WTC11 (cell line): ENCODE measurements around the gene WDR27. TPM values are rescaled to one million over a fixed set of nuclear protein-coding genes. Genes with fewer than 3 reads are reported as not detected.

Source experiments
- ATAC-seq: fragments of 200-7000 bp; cut with Tn5 transposase; 2 replicates; pipeline ENCODE4 v1.10.0; 2021; ENCODE audit warnings: mild to moderate bottlenecking, moderate library complexity
- CTCF ChIA-PET: fragments of 300-600 bp; sonication (Branson Sonifier 250); formaldehyde crosslinking; loops from one replicate; lab custom pipeline; 2021; ENCODE audit warnings: antibody characterized with exemption; lab: Charles Lee
- POLR2A ChIA-PET: fragments of 350-600 bp; sonication (Branson Sonifier 250); formaldehyde crosslinking; loops from one replicate; lab custom pipeline; 2021; ENCODE audit warnings: antibody characterized with exemption; lab: Charles Lee
- DNase-seq: peaks from one replicate; pipeline ENCODE4 v3.0.0; 2021; ENCODE audit warnings: low spot score
- H3K27ac Mint-ChIP-seq: 2 replicates; pipeline ENCODE4 v1.8.0; 2021; ENCODE audit warnings: mixed read lengths
- H3K27me3 Mint-ChIP-seq: 2 replicates; pipeline ENCODE4 v1.8.0; 2021; ENCODE audit warnings: low read depth, mild to moderate bottlenecking, moderate library complexity, mixed read lengths
- H3K36me3 Mint-ChIP-seq: 2 replicates; pipeline ENCODE4 v1.8.0; 2021; ENCODE audit warnings: mixed read lengths
- H3K4me1 Mint-ChIP-seq: 2 replicates; pipeline ENCODE4 v1.8.0; 2022; ENCODE audit warnings: mixed read lengths
- H3K4me3 Mint-ChIP-seq: 2 replicates; pipeline ENCODE4 v1.8.0; 2021; ENCODE audit warnings: mild to moderate bottlenecking, moderate library complexity, mixed read lengths
- H3K9me3 Mint-ChIP-seq: 2 replicates; pipeline ENCODE4 v1.8.0; 2021; ENCODE audit warnings: mixed read lengths
- AFF4 ChIP-seq: sonication (generic); formaldehyde crosslinking; IDR thresholded peaks from 2 replicates; pipeline ENCODE4 v1.8.1; 2023; ENCODE audit warnings: mild to moderate bottlenecking, missing genetic modification reagents, borderline replicate concordance
- AR ChIP-seq: fragments of 250-450 bp; sonication (Bioruptor Pico); IDR thresholded peaks from 2 replicates; pipeline ENCODE4 v1.9.0; 2021; ENCODE audit warnings: mild to moderate bottlenecking
- ATF3 ChIP-seq: sonication (generic); formaldehyde crosslinking; conservative IDR thresholded peaks from 2 replicates; pipeline ENCODE4 v1.8.1; 2022; ENCODE audit warnings: mild to moderate bottlenecking, missing genetic modification reagents
- CTCF ChIP-seq: fragments of 200-600 bp; IDR thresholded peaks from 2 replicates; pipeline ENCODE4 v1.8.0; 2022; ENCODE audit warnings: antibody characterized with exemption
- E2F4 ChIP-seq: sonication (generic); formaldehyde crosslinking; IDR thresholded peaks from 2 replicates; pipeline ENCODE4 v1.8.1; 2022; ENCODE audit warnings: low read depth, mild to moderate bottlenecking, moderate library complexity, missing genetic modification reagents, borderline replicate concordance
- ELF4 ChIP-seq: sonication (generic); formaldehyde crosslinking; IDR thresholded peaks from 2 replicates; pipeline ENCODE4 v1.8.1; 2022; ENCODE audit warnings: low read depth, mild to moderate bottlenecking, moderate library complexity, missing genetic modification reagents
- ETV6 ChIP-seq: sonication (generic); formaldehyde crosslinking; IDR thresholded peaks from 2 replicates; pipeline ENCODE4 v1.8.1; 2022; ENCODE audit warnings: mild to moderate bottlenecking, missing genetic modification reagents
- GABPB1 ChIP-seq: sonication (generic); formaldehyde crosslinking; IDR thresholded peaks from 2 replicates; pipeline ENCODE4 v1.8.1; 2023; ENCODE audit warnings: mild to moderate bottlenecking, missing genetic modification reagents
- GRHL2 ChIP-seq: fragments of 250-450 bp; sonication (Bioruptor Pico); IDR thresholded peaks from 2 replicates; pipeline ENCODE4 v1.8.0; 2022; ENCODE audit warnings: mild to moderate bottlenecking, moderate library complexity; ENCODE audit not compliant: insufficient replicate concordance, severe bottlenecking
- HMGA2 ChIP-seq: fragments of 250-450 bp; sonication (Bioruptor Pico); IDR thresholded peaks from 2 replicates; pipeline ENCODE4 v1.4.0; 2021; ENCODE audit warnings: mild to moderate bottlenecking, moderate library complexity
- HMGXB4 ChIP-seq: sonication (generic); formaldehyde crosslinking; IDR thresholded peaks from 2 replicates; pipeline ENCODE4 v1.8.1; 2023; ENCODE audit warnings: mild to moderate bottlenecking, moderate library complexity, missing genetic modification reagents
- IRF2 ChIP-seq: sonication (generic); formaldehyde crosslinking; IDR thresholded peaks from 2 replicates; pipeline ENCODE4 v1.8.0; 2022; ENCODE audit warnings: low read depth, missing genetic modification reagents, borderline replicate concordance
- NFE2L1 ChIP-seq: sonication (generic); formaldehyde crosslinking; IDR thresholded peaks from 2 replicates; pipeline ENCODE4 v1.8.1; 2023; ENCODE audit warnings: missing genetic modification reagents
- PRRX2 ChIP-seq: fragments of 250-450 bp; sonication (Bioruptor Pico); IDR thresholded peaks from 2 replicates; pipeline ENCODE4 v1.8.0; 2021; ENCODE audit warnings: mild to moderate bottlenecking
- SMAD3 ChIP-seq: sonication (generic); formaldehyde crosslinking; IDR thresholded peaks from 2 replicates; pipeline ENCODE4 v1.8.0; 2022; ENCODE audit warnings: missing genetic modification reagents, mild to moderate bottlenecking, borderline replicate concordance
- USF1 ChIP-seq: sonication (generic); formaldehyde crosslinking; IDR thresholded peaks from 2 replicates; pipeline ENCODE4 v1.8.0; 2022; ENCODE audit warnings: mild to moderate bottlenecking, missing genetic modification reagents
- ZNF121 ChIP-seq: sonication (generic); formaldehyde crosslinking; IDR thresholded peaks from 2 replicates; pipeline ENCODE4 v1.8.0; 2023; ENCODE audit warnings: missing genetic modification reagents
- ZNF416 ChIP-seq: fragments of 250-450 bp; sonication (Bioruptor Pico); IDR thresholded peaks from 2 replicates; pipeline ENCODE4 v1.9.0; 2021; ENCODE audit warnings: mild to moderate bottlenecking, inconsistent platforms
- ZSCAN18 ChIP-seq: fragments of 250-450 bp; sonication (Bioruptor Pico); IDR thresholded peaks from 2 replicates; pipeline ENCODE4 v2.1.2; 2022; ENCODE audit warnings: mild to moderate bottlenecking, moderate library complexity
- total RNA-seq: library from RNA; stranded (reverse); gene quantifications from 3 replicates; pipeline ENCODE4 v1.2.3, GENCODE V29; 2021

Gene WDR27
- total RNA-seq, 1 experiment from 2014 or later = 126 TPM

- H3K9me3 Mint-ChIP-seq = no peaks in the 10 kb centered on the region
- no peak overlapping the region for H3K4me3 Mint-ChIP-seq
- POLR2A ChIA-PET = no interaction called here
- no peak overlapping the region for H3K27ac Mint-ChIP-seq
- ATAC-seq = no peak
- TF ChIP-seq IRF2 (CRISPR knock-in tag) (no peak), GABPB1 (no peak), USF1 (CRISPR knock-in tag) (no peak), GRHL2 (CRISPR knock-in tag) (no peak), E2F4 (CRISPR knock-in tag) (no peak), NFE2L1 (CRISPR knock-in tag) (no peak), CTCF (no peak), PRRX2 (no peak), HMGA2 (CRISPR knock-in tag) (no peak), AFF4 (CRISPR knock-in tag) (no peak), ELF4 (no peak), ETV6 (CRISPR knock-in tag) (no peak), ZNF121 (CRISPR knock-in tag) (no peak), AR (CRISPR knock-in tag) (no peak), ATF3 (CRISPR knock-in tag) (no peak), ZSCAN18 (CRISPR knock-in tag) (no peak), HMGXB4 (CRISPR knock-in tag) (no peak), ZNF416 (CRISPR knock-in tag) (no peak), SMAD3 (CRISPR knock-in tag) (no peak)
- H3K36me3 Mint-ChIP-seq = peaks cover 14% of the 10 kb centered on the region
- H3K4me1 Mint-ChIP-seq = no peaks in the 10 kb centered on the region
- DNase-seq = no peak
- no peaks in the 10 kb centered on the region for H3K27me3 Mint-ChIP-seq
- CTCF ChIA-PET = no interaction called here
These were observed 54.2 kb downstream of the WDR27 start for GRCh38 chr6:169647637-169648036.
